ENCODE results near the gene PRR23A.

- TF ChIP-seq EZH2 (IDR thresholded peaks at IDR 0.05; ENCODE audit: borderline replicate concordance, low read depth, low read length, severe bottlenecking) = no peak
- TF ChIP-seq, protein P1, sequence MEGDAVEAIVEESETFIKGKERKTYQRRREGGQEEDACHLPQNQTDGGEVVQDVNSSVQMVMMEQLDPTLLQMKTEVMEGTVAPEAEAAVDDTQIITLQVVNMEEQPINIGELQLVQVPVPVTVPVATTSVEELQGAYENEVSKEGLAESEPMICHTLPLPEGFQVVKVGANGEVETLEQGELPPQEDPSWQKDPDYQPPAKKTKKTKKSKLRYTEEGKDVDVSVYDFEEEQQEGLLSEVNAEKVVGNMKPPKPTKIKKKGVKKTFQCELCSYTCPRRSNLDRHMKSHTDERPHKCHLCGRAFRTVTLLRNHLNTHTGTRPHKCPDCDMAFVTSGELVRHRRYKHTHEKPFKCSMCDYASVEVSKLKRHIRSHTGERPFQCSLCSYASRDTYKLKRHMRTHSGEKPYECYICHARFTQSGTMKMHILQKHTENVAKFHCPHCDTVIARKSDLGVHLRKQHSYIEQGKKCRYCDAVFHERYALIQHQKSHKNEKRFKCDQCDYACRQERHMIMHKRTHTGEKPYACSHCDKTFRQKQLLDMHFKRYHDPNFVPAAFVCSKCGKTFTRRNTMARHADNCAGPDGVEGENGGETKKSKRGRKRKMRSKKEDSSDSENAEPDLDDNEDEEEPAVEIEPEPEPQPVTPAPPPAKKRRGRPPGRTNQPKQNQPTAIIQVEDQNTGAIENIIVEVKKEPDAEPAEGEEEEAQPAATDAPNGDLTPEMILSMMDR (IDR thresholded peaks at IDR 0.05; ENCODE audit: borderline replicate concordance, extremely low read depth, low read length, poor library complexity, severe bottlenecking) = no peak
Observed at GRCh38 chr3:139005356-139005993, 593 bp downstream of the PRR23A start.

Data from DND-41 (cell line).